SU-DHL-6 (cell line): ENCODE results near the gene RNF32.

Source experiments
- CTCF ChIP-seq: fragments of 200-600 bp; sonication (generic); IDR thresholded peaks from one replicate; pipeline ENCODE4 v1.5.1; 2017; ENCODE audit warnings: antibody characterized with exemption, mild to moderate bottlenecking, low read length, moderate library complexity; ENCODE audit not compliant: insufficient read depth, poor library complexity, severe bottlenecking
- EZH2phosphoT487 ChIP-seq: fragments of 200-600 bp; sonication (generic), shearing (Covaris generic); conservative IDR thresholded peaks from 2 replicates; pipeline ENCODE4 v1.6.1; 2018; ENCODE audit warnings: mild to moderate bottlenecking, antibody characterized with exemption, low read length, moderate library complexity, mixed read lengths

GRCh38 chr7:156673454-156673853 lies 32.9 kb downstream of the RNF32 start:
- TF ChIP-seq CTCF = no peak
- TF ChIP-seq EZH2phosphoT487 = no peak
